OCI-LY1 (cell line): Measurements from ENCODE around the gene TMEM179B.

Experiments used
- H2AFZ ChIP-seq: fragments of 200-600 bp; sonication (generic), shearing (Covaris generic); 2 replicates; pipeline ENCODE4 v1.6.0; 2014; ENCODE audit warnings: antibody characterized with exemption, mild to moderate bottlenecking, low read length
- H3F3A ChIP-seq: fragments of 200-600 bp; sonication (generic), shearing (Covaris generic); 2 replicates; pipeline ENCODE4 v1.6.0; 2014; ENCODE audit warnings: mild to moderate bottlenecking, antibody characterized with exemption, low read length, moderate library complexity; ENCODE audit not compliant: insufficient read depth
- H3K27ac ChIP-seq: fragments of 200-600 bp; sonication (generic); 2 replicates; pipeline ENCODE4 v1.5.1; 2014; ENCODE audit warnings: low read length, mixed run types, mild to moderate bottlenecking, low read depth; ENCODE audit not compliant: poor library complexity, severe bottlenecking
- H3K27me3 ChIP-seq: fragments of 200-600 bp; sonication (generic); 2 replicates; pipeline ENCODE4 v1.6.0; 2014; ENCODE audit warnings: antibody characterized with exemption, mild to moderate bottlenecking, low read length, moderate library complexity; ENCODE audit not compliant: insufficient read depth
- H3K36me3 ChIP-seq: fragments of 200-600 bp; sonication (generic); 2 replicates; pipeline ENCODE4 v1.6.1; 2014; ENCODE audit warnings: mild to moderate bottlenecking, antibody characterized with exemption, low read length, moderate library complexity, mixed read lengths; ENCODE audit not compliant: insufficient read depth
- H3K4me1 ChIP-seq: fragments of 200-600 bp; sonication (generic); 2 replicates; pipeline ENCODE4 v1.5.1; 2014; ENCODE audit warnings: mild to moderate bottlenecking, low read length, moderate library complexity; ENCODE audit not compliant: insufficient read depth, severe bottlenecking
- H3K4me2 ChIP-seq: fragments of 200-600 bp; sonication (generic), shearing (Covaris generic); 2 replicates; pipeline ENCODE4 v1.6.1; 2014; ENCODE audit warnings: low read length
- H3K4me3 ChIP-seq: fragments of 200-600 bp; sonication (generic); 2 replicates; pipeline ENCODE4 v1.5.1; 2014; ENCODE audit warnings: low read length, low read depth, mild to moderate bottlenecking, mixed read lengths; ENCODE audit not compliant: poor library complexity, severe bottlenecking
- H3K79me2 ChIP-seq: fragments of 200-600 bp; shearing (Covaris generic); 2 replicates; pipeline ENCODE4 v1.6.1; 2016; ENCODE audit warnings: mixed run types, low read length, mixed read lengths; ENCODE audit not compliant: insufficient read depth
- H3K9ac ChIP-seq: fragments of 200-600 bp; sonication (generic), shearing (Covaris generic); 2 replicates; pipeline ENCODE4 v1.6.1; 2014; ENCODE audit warnings: mild to moderate bottlenecking, low read length, mixed read lengths
- H3K9me2 ChIP-seq: fragments of 200-600 bp; sonication (generic), shearing (Covaris generic); 2 replicates; pipeline ENCODE4 v1.6.1; 2014; ENCODE audit warnings: low read depth, mild to moderate bottlenecking, low read length, mixed read lengths
- H3K9me3 ChIP-seq: fragments of 200-600 bp; shearing (Covaris generic); 2 replicates; pipeline ENCODE4 v1.6.1; 2014; ENCODE audit warnings: low read length, mixed read lengths
- H4K20me1 ChIP-seq: fragments of 200-600 bp; sonication (generic), shearing (Covaris generic); 2 replicates; pipeline ENCODE4 v1.6.0; 2016; ENCODE audit warnings: mild to moderate bottlenecking, low read length; ENCODE audit not compliant: insufficient read depth
- EZH2 ChIP-seq: fragments of 200-600 bp; sonication (generic), shearing (Covaris generic); IDR thresholded peaks from 2 replicates; pipeline ENCODE4 v1.8.0; 2017; ENCODE audit warnings: borderline replicate concordance, mixed run types, mild to moderate bottlenecking, antibody characterized with exemption, low read length, moderate library complexity, mixed read lengths
- TF ChIP-seq, protein P1 (sequence below): fragments of 200-600 bp; sonication (generic), shearing (Covaris generic); IDR thresholded peaks from 2 replicates; pipeline ENCODE4 v1.5.1; 2017; ENCODE audit warnings: mild to moderate bottlenecking, antibody characterized with exemption, low read length, moderate library complexity, mixed read lengths

The TMEM179B gene

DNA sequence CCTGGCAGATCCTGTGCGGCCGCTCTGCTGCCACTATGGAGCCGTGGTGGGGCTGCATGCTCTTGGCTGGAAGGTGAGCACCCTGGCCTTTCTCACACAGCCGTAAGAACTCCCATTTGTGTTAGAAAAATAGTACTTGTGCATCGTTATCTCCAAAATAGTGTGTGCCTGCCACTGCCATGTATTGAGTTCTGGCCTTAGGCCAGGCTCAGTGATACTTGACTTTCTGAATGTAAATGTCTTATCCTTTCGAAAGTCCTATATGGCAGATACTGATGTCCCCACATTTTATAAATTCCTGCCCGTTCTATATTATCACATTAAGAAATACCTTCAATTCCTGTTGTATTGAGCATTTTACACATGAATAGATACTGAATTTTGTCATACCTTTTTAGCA, 4.4 kb upstream of the TMEM179B start:
- TF ChIP-seq, protein P1, sequence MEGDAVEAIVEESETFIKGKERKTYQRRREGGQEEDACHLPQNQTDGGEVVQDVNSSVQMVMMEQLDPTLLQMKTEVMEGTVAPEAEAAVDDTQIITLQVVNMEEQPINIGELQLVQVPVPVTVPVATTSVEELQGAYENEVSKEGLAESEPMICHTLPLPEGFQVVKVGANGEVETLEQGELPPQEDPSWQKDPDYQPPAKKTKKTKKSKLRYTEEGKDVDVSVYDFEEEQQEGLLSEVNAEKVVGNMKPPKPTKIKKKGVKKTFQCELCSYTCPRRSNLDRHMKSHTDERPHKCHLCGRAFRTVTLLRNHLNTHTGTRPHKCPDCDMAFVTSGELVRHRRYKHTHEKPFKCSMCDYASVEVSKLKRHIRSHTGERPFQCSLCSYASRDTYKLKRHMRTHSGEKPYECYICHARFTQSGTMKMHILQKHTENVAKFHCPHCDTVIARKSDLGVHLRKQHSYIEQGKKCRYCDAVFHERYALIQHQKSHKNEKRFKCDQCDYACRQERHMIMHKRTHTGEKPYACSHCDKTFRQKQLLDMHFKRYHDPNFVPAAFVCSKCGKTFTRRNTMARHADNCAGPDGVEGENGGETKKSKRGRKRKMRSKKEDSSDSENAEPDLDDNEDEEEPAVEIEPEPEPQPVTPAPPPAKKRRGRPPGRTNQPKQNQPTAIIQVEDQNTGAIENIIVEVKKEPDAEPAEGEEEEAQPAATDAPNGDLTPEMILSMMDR, result no peak
- no peak for TF ChIP-seq EZH2
- Histone ChIP-seq H3K9me2 (no peaks in the 10 kb centered on the region), H3K27me3 (no peaks in the 10 kb centered on the region), H3K4me2 (no peak overlapping the region), H2AFZ (no peak overlapping the region), H4K20me1 (no peaks in the 10 kb centered on the region), H3K79me2 (no peaks in the 10 kb centered on the region), H3K9ac (no peak overlapping the region), H3K4me1 (peaks cover 10% of the 10 kb centered on the region), H3K4me3 (no peak overlapping the region), H3K36me3 (peaks cover 15% of the 10 kb centered on the region; the same call in 1 of the 2 replicates), H3K27ac (no peak overlapping the region), H3K9me3 (no peaks in the 10 kb centered on the region), H3F3A (no peaks in the 10 kb centered on the region)

DNA sequence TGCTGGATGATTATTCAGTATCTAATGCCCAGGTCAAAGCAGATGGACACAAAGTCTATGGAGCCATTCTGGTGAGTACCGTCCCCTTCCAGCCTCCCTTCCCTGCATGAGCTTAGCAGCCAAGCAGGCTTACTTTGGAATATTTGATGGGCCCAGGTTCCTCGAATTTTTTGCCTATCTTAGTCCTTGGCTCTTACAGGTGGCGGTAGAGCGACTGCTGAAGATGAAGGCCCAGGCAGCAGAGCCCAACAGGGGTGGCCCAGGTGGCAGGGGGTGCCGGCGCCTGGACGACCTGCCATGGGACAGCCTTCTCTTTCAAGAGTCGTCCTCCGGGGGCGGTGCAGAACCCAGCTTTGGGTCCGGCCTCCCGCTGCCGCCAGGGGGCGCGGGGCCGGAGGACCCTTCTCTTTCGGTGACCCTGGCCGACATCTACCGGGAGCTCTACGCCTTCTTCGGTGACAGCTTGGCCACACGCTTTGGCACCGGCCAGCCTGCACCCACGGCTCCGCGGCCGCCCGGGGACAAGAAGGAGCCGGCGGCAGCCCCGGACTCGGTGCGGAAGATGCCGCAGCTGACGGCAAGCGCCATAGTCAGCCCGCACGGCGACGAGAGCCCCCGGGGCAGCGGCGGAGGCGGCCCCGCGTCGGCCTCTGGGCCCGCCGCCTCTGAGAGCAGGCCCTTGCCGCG, 741 bp upstream of the TMEM179B start:
- peaks cover 11% of the 10 kb centered on the region; the same call in 1 of the 2 replicates for H3K79me2 ChIP-seq
- H3F3A ChIP-seq, result no peaks in the 10 kb centered on the region
- H3K4me1 ChIP-seq, result peaks cover 43% of the 10 kb centered on the region
- H2AFZ ChIP-seq, result no peak overlapping the region
- peak overlapping the region; percentile 92 for H3K9ac ChIP-seq
- peak overlapping the region; percentile 66 for H3K27ac ChIP-seq
- peak overlapping the region; percentile 95 for H3K4me3 ChIP-seq
- peak overlapping the region; percentile 98 for H3K4me2 ChIP-seq
- H3K9me3 ChIP-seq, result no peaks in the 10 kb centered on the region
- H3K36me3 ChIP-seq, result peaks cover 34% of the 10 kb centered on the region; the same call in 1 of the 2 replicates
- TF ChIP-seq, protein P1, result peak; percentile 91
- TF ChIP-seq EZH2, result no peak
- H3K9me2 ChIP-seq, result no peaks in the 10 kb centered on the region
- H3K27me3 ChIP-seq, result no peaks in the 10 kb centered on the region
- no peaks in the 10 kb centered on the region for H4K20me1 ChIP-seq

DNA sequence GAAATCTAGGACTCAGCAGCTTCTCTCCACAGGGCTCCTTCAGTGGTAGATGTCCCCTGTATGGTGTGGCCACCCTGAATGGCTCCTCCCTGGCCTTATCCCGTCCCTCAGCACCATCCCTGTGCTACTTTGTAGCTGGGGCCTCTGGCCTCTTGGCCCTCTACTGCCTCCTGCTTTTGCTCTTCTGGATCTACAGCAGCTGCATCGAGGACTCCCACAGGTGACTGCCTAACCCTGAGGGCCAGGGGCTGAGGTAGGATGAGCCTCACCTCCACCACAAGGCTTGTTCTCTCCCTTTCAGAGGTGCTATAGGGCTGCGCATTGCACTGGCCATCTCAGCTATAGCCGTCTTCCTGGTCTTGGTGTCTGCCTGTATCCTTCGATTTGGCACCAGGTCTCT, 1.8 kb downstream of the TMEM179B start:
- H3K4me1 ChIP-seq, result peaks cover 50% of the 10 kb centered on the region
- H4K20me1 ChIP-seq, result no peaks in the 10 kb centered on the region
- peaks cover 11% of the 10 kb centered on the region; the same call in 1 of the 2 replicates for H3K79me2 ChIP-seq
- H3K9me2 ChIP-seq, result no peaks in the 10 kb centered on the region
- no peaks in the 10 kb centered on the region for H3K9me3 ChIP-seq
- TF ChIP-seq, protein P1, result no peak
- no peak for TF ChIP-seq EZH2
- peak overlapping the region; percentile 95 for H3K4me3 ChIP-seq
- H3K4me2 ChIP-seq, result peak overlapping the region; percentile 98; the same call in 1 of the 2 replicates
- H3F3A ChIP-seq, result no peaks in the 10 kb centered on the region
- H3K27ac ChIP-seq, result peak overlapping the region; percentile 15
- peak overlapping the region; percentile 38; the same call in 1 of the 2 replicates for H3K9ac ChIP-seq
- H3K27me3 ChIP-seq, result no peaks in the 10 kb centered on the region
- H3K36me3 ChIP-seq, result peaks cover 36% of the 10 kb centered on the region
- H2AFZ ChIP-seq, result no peak overlapping the region
